VCaP (cell line): ENCODE measurements around the gene NKX2-2.

Source experiments
- H3K27ac ChIP-seq: fragments of 450-650 bp; 2 replicates; pipeline ENCODE4 v1.5.1; 2017
- CTCF ChIP-seq: fragments of 450-650 bp; conservative IDR thresholded peaks from 2 replicates; pipeline ENCODE4 v1.5.1; 2017; ENCODE audit warnings: mild to moderate bottlenecking, moderate library complexity

Gene NKX2-2

GRCh38 chr20:21529863-21530262 is 16.0 kb upstream of the NKX2-2 start:
- peak; percentile 86 for TF ChIP-seq CTCF
- H3K27ac ChIP-seq: no peak overlapping the region

GRCh38 chr20:21528870-21529269 is 15.0 kb upstream of the NKX2-2 start:
- no peak for TF ChIP-seq CTCF
- no peak overlapping the region for H3K27ac ChIP-seq

- no peak for TF ChIP-seq CTCF
- no peak overlapping the region for H3K27ac ChIP-seq
Observed at GRCh38 chr20:21527908-21528307, 14.0 kb upstream of the NKX2-2 start.

GRCh38 chr20:21526776-21527175 is 12.9 kb upstream of the NKX2-2 start:
- no peak overlapping the region for H3K27ac ChIP-seq
- no peak for TF ChIP-seq CTCF

- TF ChIP-seq CTCF: no peak
- no peak overlapping the region for H3K27ac ChIP-seq
Observed at GRCh38 chr20:21523895-21524294, 10.0 kb upstream of the NKX2-2 start.

GRCh38 chr20:21523281-21523868 is 9.5 kb upstream of the NKX2-2 start:
- TF ChIP-seq CTCF: no peak
- H3K27ac ChIP-seq: peak overlapping the region; percentile 75

- no peak for TF ChIP-seq CTCF
- H3K27ac ChIP-seq: peak overlapping the region; percentile 75
Observed at GRCh38 chr20:21522481-21523280, 8.8 kb upstream of the NKX2-2 start.
